OCI-LY7 (cell line): Measurements from ENCODE around the gene BUB3. TPM values are rescaled to one million over a fixed set of nuclear protein-coding genes. Genes with fewer than 3 reads are reported as not detected.

Experiments used
- BruUV-seq: library from RNA; stranded (reverse); fragments of 400-500 nt; replicated peaks from 2 replicates; lab custom pipeline; 2021; lab: Mats Ljungman, UMichigan
- CTCF ChIA-PET: fragments of 300-600 bp; sonication (Branson Sonifier 250); formaldehyde crosslinking; loops from one replicate; lab custom pipeline; 2022; ENCODE audit warnings: antibody characterized with exemption; ENCODE audit not compliant: unreplicated experiment; lab: Charles Lee
- POLR2A ChIA-PET: fragments of 300-600 bp; sonication (Branson Sonifier 250); formaldehyde crosslinking; loops from one replicate; lab custom pipeline; 2022; ENCODE audit warnings: antibody characterized with exemption; lab: Charles Lee
- DNase-seq: peaks from one replicate; pipeline ENCODE4 v3.0.0-alpha.2; 2015; ENCODE audit warnings: low spot score
- H2AFZ ChIP-seq: fragments of 200-600 bp; sonication (generic), shearing (Covaris generic); 2 replicates; pipeline ENCODE4 v1.6.1; 2014; ENCODE audit warnings: mild to moderate bottlenecking, antibody characterized with exemption, low read length, moderate library complexity
- H3K27ac ChIP-seq: fragments of 200-600 bp; sonication (generic); 2 replicates; pipeline ENCODE4 v1.5.1; 2014; ENCODE audit warnings: mixed run types, low read depth, mild to moderate bottlenecking, moderate library complexity, low read length, inconsistent platforms; ENCODE audit not compliant: poor library complexity, severe bottlenecking
- H3K36me3 ChIP-seq: fragments of 200-600 bp; sonication (generic); 2 replicates; pipeline ENCODE4 v1.6.1; 2014; ENCODE audit warnings: mild to moderate bottlenecking, antibody characterized with exemption, low read length, moderate library complexity, mixed read lengths; ENCODE audit not compliant: insufficient read depth
- H3K4me1 ChIP-seq: fragments of 200-600 bp; sonication (generic); 2 replicates; pipeline ENCODE4 v1.5.1; 2014; ENCODE audit warnings: mild to moderate bottlenecking, low read length; ENCODE audit not compliant: insufficient read depth, poor library complexity, severe bottlenecking
- H3K4me2 ChIP-seq: fragments of 200-600 bp; sonication (generic); 2 replicates; pipeline ENCODE4 v1.6.1; 2014; ENCODE audit warnings: mild to moderate bottlenecking, low read length
- H3K4me3 ChIP-seq: fragments of 200-600 bp; sonication (generic); 2 replicates; pipeline ENCODE4 v1.5.1; 2014; ENCODE audit warnings: mild to moderate bottlenecking, low read depth, low read length; ENCODE audit not compliant: poor library complexity, severe bottlenecking
- H3K79me2 ChIP-seq: fragments of 200-600 bp; sonication (generic); 2 replicates; pipeline ENCODE4 v1.6.1; 2016; ENCODE audit warnings: low read depth, mild to moderate bottlenecking, low read length, moderate library complexity, mixed read lengths; ENCODE audit not compliant: insufficient read depth
- H3K9me2 ChIP-seq: fragments of 200-600 bp; sonication (generic); 2 replicates; pipeline ENCODE4 v1.6.1; 2016; ENCODE audit warnings: mild to moderate bottlenecking, low read length, mixed read lengths; ENCODE audit not compliant: insufficient read depth
- H3K9me3 ChIP-seq: fragments of 200-600 bp; sonication (generic); 2 replicates; pipeline ENCODE4 v1.6.1; 2014; ENCODE audit warnings: mild to moderate bottlenecking, mixed run types, low read length, mixed read lengths
- H4K20me1 ChIP-seq: fragments of 200-600 bp; sonication (generic); 2 replicates; pipeline ENCODE4 v1.6.1; 2014; ENCODE audit warnings: mild to moderate bottlenecking, antibody characterized with exemption, low read length, moderate library complexity, mixed read lengths; ENCODE audit not compliant: insufficient read depth
- CTCF ChIP-seq: fragments of 200-600 bp; sonication (generic); conservative IDR thresholded peaks from 2 replicates; pipeline ENCODE4 v1.5.1; 2014; ENCODE audit warnings: mild to moderate bottlenecking, antibody characterized with exemption, low read length, moderate library complexity, mixed read lengths
- EZH2phosphoT487 ChIP-seq: fragments of 200-600 bp; sonication (generic); IDR thresholded peaks from 2 replicates; pipeline ENCODE4 v1.6.1; 2018; ENCODE audit warnings: low read depth, borderline replicate concordance, mild to moderate bottlenecking, mixed run types, antibody characterized with exemption, low read length, moderate library complexity, mixed read lengths
- intact Hi-C: fragments of 100-400 bp; cut with micrococcal nuclease; formaldehyde crosslinking; loops from one replicate; pipeline ENCODE4 v1.10.0; 2022; ENCODE audit not compliant: unreplicated experiment
- total RNA-seq, 2 experiments: library from RNA; depleted of rRNA in 1 of 2; stranded (reverse); fragments of >200 nt in 1 of 2; shearing (Covaris generic) in 1 of 2; gene quantifications; 2 replicates each; pipeline ENCODE4 v1.2.3, GENCODE V29; 2014 to 2022

The BUB3 gene
- total RNA-seq, 2 experiments from 2014 or later, result 312 to 526 TPM

- H4K20me1 ChIP-seq, result no peaks in the 10 kb centered on the region
- POLR2A ChIA-PET, result interaction anchor here (0.9 kb wide), 1 partner anchor 330 kb away, joined by 4 read pairs; no protein-coding TSS in a partner anchor
- no TSS peak for BruUV-seq
- H3K4me1 ChIP-seq, result peaks cover 5% of the 10 kb centered on the region
- intact Hi-C loops, result no loop called here
- H3K9me2 ChIP-seq, result no peaks in the 10 kb centered on the region
- no peak for DNase-seq
- H3K36me3 ChIP-seq, result no peaks in the 10 kb centered on the region
- CTCF ChIA-PET, result interaction anchor here (0.6 kb wide), 1 partner anchor 847 kb away, joined by 3 read pairs; no protein-coding TSS in a partner anchor
- H3K79me2 ChIP-seq, result no peaks in the 10 kb centered on the region
- no peak overlapping the region for H3K4me2 ChIP-seq
- H3K27ac ChIP-seq, result no peak overlapping the region
- no peak overlapping the region for H3K4me3 ChIP-seq
- TF ChIP-seq CTCF, result no peak
- no peak for TF ChIP-seq EZH2phosphoT487
- H2AFZ ChIP-seq, result no peak overlapping the region
- H3K9me3 ChIP-seq, result no peaks in the 10 kb centered on the region
These were observed 10.9 kb upstream of the BUB3 start for GRCh38 chr10:123143162-123143824.

DNA sequence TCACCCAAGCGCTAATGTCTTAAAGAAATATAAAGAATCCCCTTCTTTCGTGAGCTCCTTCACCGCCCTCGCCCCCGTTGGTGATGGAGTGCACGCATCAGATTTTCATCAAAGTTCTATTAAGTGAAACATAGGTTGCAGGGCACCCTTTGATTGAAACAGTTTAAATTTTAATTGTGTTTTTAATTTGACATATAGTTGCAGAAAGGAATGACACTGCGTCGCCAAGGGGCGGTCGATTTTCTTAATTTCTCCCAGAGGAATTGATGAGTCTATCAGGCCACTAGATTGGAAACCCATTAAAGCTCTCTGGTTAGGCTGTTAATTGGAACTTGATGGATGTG lies 10.4 kb upstream of the BUB3 start:
- H3K27ac ChIP-seq, result no peak overlapping the region
- H3K9me2 ChIP-seq, result no peaks in the 10 kb centered on the region
- H3K4me1 ChIP-seq, result peaks cover 5% of the 10 kb centered on the region
- no TSS peak for BruUV-seq
- TF ChIP-seq EZH2phosphoT487 (no peak), CTCF (no peak)
- intact Hi-C loops, result no loop called here
- no peak for DNase-seq
- no peaks in the 10 kb centered on the region for H4K20me1 ChIP-seq
- H3K4me3 ChIP-seq, result no peak overlapping the region
- H3K9me3 ChIP-seq, result no peaks in the 10 kb centered on the region
- no peaks in the 10 kb centered on the region for H3K79me2 ChIP-seq
- H3K36me3 ChIP-seq, result no peaks in the 10 kb centered on the region
- CTCF ChIA-PET, result interaction anchor here (0.5 to 0.6 kb wide), 2 partner anchors 9 to 847 kb away, joined by 3 read pairs; no protein-coding TSS in a partner anchor
- no peak overlapping the region for H3K4me2 ChIP-seq
- no peak overlapping the region for H2AFZ ChIP-seq
- POLR2A ChIA-PET, result interaction anchor here (0.9 kb wide), 1 partner anchor 329 kb away, joined by 4 read pairs; no protein-coding TSS in a partner anchor
